OCI-M2 (cell line): ENCODE measurements around the gene SNX5.

ENCODE experiments used
- DNase-seq: peaks from one replicate; lab custom pipeline; 2025; ENCODE audit not compliant: unreplicated experiment; lab: John Stamatoyannopoulos, UW

Gene SNX5

DNA sequence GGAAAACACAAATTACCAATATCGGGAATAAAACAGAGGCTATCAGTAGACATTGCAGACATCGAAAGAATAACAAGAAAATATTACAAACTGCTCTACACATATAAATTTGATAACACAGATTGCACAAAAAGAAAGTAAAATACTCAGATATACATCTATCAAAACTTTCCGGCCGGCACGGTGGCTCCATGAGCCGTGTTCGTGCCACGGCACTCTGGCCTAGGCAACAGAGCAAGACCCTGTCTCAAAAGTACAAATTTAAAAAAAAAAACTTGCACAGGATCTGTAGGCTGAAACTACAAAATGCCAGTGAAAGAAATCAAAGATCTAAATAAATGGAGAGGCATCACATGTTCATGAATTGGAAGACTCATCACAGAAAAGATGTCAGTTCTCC is 49.4 kb downstream of the SNX5 start:
- no peak for DNase-seq

DNA sequence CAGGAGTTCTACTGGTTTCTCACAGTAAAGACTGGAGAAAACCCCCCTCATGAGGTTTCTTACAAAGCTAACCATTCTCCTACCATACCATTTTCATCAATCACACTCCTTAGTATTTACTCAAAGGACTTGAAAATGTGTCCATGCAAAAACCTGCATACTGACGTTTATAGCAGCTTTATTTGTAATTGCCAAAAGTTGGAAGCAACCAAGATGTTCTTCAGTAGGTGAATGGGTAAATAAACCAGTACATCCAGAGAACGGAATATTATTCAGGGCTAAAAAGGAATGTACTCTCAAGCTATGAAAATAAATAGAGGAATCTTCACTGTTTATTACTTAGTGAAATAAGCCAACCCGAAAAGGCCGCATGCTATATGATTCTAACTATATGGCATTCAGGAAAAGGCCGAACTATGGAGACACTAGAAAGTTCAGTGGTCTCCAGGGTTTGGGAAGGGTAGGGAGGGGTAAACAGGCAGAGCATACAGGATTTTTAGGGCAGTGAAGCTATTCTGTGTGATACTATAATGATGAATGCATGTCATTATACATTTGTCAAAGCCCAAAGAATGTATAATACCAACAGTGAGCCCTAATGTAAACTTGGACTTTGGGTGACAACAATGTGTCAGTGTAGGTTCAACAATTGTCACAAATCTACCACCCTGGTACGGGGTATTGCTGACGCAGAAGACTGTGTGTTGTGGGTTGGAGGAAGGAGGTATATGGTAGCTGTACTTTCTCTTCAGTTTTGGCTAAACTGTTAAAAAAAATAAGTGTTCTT is 50.6 kb downstream of the SNX5 start:
- no peak for DNase-seq

DNA sequence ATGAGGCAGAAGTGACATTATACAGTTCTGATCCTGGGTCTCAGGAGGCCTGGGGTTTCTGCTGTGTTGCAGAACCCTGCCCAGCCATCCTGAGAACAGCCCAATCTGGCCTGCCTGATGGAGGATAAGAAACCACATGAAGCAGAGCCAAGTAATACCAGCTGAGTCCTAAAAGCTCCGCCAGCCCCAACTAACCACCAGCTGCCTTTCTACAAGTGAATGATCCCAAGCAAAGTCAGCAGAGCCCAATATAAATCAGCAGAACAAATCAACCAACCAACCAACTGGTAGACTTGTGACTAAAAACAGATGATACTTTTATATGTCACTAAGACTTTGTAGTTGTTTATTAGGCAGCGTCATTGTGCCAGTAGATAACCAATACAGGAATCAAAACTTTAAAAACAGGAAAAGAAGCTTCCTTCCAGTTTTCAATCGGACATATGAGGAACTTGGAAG is 52.1 kb downstream of the SNX5 start:
- DNase-seq, result no peak

DNA sequence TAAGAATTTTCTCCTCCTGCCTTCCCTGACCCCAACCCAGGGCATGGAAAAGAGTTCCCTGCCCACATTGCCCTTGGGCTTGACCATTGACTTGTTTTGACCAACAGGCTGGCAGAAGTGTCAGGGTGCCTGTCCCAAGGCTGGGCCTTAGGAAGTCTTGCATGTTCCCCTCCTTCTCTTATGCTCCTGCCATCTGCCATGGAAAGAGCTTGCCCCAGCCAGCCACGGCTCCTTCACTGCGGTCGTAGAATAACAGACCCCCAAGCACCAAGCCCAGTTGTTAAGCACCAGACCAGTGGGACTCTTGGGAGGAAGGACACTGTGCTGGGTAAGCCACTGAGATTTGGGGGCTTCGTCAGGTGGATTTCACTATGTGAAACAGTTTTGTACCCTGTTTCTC is 53.6 kb downstream of the SNX5 start:
- DNase-seq, result no peak

DNA sequence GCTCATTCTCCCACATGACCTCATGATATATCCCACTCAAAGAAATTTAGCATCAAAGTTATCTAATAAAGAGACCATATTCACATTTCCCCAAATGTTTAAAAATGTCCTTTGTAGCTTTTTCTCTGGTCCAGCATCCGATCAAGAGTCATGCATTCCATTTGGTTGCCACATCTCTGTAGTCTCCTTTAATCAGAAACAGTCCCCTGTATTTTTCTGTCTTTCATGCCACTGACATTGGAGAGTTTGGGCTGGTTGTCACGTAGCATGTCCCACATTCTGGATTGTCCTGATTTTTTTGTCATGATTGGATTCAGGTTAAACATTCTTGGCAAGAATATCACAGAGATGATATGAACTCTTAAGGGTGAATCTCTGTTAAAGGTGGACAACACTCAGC is 55.7 kb downstream of the SNX5 start:
- DNase-seq, result no peak

DNA sequence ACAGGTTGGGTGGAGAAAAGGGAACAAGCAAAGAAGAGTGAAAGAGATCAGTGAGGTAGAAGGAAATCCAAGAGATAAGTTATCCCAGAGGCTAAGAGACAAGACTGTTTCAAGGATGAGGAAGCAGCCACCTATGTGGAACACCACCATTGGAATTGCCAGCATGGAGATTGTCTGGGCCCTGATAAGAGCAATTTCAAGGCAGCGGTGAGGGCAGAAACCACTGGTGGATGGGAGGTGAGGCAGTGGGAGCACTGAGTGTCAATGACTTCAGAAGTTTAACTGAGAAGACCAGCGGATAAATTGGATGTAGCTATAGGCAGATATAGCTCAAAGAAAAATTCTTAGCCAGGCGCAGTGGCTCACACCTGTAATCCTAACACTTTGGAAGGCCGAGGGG is 56.7 kb downstream of the SNX5 start:
- DNase-seq, result no peak

DNA sequence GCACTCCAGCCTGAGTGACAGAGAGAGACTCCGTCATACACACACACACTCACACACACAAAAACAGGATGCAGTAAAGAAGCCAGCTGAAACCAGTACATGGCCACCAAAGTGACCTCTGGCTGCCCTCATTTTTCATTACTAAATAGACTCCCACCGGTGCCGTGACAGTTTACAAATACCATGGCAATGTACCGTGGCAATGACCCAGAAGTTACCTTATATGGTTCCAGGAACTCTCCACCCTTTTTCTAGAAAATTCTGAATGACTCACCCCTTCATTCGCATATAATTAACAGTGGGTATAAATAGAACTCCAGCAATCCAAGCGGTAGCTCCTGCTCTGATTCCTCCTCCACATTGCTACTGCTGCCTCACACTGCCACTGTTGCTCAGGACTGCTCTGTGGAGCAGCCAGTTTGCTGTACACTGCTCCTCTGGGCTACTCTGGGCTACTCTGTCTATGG is 57.7 kb downstream of the SNX5 start:
- no peak for DNase-seq

DNA sequence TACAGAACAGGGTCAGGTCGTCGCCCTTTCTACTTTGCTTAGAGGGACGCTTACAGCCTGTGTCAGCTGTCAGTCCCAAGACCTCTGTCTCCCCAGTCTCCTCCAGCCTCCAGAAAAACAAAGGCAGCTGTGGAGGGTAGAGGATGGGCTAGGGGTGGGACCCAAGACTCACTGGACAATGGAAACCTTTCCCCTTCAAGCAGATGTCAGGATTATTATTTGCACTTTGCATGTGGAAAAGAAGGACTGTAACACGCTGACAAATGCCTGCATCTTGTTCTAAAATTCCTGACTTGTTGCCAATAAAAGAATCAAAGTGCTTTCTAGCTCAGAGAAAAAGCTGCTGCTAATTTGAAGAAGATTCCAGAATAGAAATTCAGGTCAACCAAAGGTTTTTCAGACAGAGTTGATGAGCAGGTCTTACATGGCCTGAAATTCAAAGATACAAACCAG is 58.7 kb downstream of the SNX5 start:
- no peak for DNase-seq

DNA sequence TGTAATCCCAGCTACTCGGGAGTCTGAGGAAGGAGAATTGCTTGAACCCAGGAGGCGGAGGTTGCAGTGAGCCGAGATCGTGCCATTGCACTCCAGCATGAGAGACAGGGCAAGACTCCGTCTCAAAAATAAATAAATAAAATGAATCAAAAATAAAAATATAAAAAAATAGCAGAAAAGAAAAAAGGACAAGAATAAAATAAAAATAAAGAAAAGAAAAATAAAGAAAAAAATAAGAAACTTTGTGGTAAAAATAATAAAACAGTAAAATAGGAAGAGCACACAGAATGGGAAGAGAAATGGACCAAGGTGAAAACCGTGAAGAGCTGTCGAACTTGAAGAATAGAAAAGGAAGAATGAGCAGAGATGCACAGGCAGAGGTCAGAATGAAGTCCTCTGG is 63.0 kb downstream of the SNX5 start:
- no peak for DNase-seq

DNA sequence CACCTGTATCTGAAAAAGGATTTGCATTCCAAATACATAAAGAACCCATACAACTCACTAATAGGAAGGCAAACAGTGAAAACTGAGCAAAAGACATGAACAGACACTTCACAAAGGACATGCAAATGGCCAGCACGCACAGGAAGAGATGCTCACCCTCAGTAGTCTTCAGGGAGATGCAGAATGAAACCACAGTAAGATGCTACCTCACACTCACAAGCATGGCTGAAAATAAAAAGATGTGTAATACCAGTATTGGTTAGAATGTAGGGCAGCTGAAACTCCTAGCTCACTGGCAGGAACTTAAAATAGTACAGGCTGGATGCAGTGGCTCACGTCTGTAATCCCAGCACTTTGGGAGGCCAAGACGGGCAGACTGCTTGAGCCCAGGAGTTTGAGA is 64.6 kb downstream of the SNX5 start:
- DNase-seq, result no peak

DNA sequence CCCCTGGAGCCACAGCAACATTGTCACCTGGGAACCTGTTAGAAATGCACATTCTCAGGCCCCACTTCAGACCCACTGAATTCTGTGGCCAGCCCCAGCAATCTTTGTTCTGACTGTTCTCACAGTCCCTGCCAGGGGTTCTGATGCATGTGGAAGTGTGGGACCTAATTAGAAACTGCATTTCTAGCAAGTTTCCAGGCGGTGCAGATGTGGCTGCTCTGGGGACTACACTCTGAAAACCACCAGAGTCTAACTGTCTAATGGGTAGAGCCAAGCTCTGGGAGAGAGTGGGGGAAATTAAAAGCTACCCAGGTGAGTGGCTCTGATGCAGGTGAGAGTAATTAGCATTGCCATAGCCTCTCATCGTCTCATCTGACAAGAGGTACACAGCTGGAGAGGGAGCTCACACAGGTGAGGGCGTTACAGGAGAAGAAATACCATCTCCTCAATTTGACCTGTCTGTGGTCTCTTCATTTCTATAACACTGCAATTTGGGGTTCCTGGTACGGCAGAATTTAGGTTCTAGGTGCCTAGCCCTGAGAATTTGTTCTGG is 66.0 kb downstream of the SNX5 start:
- no peak for DNase-seq

DNA sequence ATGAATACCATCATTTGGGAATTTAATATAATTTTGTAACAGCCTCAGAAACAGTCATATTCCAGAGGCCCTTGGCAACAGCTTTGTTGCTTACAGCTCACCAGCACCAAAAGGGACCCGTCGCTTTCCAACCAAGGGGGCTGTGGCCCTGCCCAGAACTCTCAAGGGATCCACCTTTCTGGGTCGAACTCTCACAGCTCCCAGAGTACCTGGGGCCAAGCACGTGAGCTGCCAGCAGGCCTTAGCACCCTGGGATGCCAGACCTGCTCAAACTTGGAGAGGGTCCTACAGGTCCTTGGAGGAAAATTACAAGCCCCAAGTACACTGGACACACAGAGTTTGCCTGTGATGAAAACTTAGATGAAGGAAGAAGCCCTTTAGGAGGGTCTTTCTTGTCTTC is 66.6 kb downstream of the SNX5 start:
- no peak for DNase-seq

DNA sequence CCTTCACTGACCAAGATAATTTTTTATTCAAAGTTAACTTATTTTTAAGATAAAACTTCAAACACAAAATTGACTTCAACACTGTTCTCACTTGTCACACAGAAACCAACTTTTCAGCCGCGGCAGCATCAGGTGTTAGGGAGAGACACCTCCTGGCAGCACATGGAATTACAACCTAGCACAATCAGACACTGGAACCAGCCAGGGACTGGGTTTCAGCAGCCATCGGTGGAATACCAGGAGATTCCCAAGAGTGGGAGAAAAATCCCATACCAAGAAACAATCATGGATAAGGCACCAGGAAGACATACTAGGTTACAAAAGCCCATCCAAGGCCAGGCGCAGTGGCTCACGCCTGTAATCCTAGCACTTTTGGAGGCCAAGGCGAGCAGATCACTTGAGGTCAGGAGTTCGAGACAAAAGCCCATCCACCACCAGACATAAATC is 70.0 kb downstream of the SNX5 start:
- no peak for DNase-seq

DNA sequence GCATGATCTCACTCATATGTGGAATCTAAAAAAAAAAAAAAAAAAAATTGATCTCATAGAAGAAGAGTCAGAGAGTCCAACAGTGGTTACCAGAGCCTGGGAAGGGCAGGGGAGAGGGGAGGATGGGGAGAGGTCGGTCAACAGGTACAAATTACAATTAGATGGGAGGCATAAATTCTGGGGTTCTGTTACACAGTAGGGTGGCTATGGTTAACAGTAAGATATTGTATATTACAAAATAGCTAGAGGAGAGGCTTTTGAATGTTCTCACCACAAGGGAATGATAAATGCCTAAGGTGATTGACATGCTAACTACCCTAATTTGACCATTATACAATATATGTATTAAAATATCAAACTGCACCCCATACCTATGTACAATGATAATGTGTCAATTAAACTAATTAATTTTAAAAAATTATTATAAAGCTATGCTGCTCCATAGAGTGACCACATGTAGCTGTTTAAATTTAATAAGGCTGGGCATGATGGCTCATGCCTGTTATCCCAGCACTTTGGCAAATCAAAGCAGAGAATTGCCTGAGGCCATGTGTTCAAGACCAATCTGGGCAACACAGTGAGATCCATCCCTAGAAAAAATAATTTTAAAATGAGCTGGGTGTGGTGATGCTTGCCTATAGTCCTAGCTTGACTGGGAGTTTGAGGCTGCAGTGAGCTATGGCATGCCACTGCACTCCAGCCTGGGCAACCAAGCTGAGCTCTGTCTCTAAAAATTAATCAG is 70.9 kb downstream of the SNX5 start:
- no peak for DNase-seq

DNA sequence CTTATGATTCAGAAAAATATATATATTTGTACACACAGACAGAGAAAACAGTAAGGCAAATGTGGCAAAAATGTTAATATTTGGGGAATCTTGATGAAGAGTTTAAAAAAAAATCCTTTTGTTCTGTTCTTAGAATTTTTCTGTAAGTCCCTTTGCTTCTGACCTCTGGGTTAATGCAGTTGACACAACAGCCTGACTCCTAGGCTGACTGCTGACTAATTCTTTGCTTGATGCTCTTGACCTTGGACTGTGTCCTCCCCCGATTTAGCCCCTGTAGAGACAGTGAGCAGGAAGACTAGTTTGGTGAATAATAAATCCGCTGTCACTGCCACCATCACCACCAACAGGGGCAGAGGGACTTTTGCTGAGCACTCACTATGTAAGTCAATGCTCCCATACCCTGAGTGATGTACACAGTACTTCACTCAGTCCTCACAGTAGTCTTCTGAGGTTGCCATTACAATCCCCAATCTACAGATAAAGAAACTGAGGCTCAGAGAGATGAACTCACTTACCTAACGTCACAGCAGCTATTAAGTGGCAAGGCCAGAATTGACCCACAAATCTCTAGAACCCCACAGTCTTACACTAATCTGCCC is 71.7 kb downstream of the SNX5 start:
- no peak for DNase-seq

DNA sequence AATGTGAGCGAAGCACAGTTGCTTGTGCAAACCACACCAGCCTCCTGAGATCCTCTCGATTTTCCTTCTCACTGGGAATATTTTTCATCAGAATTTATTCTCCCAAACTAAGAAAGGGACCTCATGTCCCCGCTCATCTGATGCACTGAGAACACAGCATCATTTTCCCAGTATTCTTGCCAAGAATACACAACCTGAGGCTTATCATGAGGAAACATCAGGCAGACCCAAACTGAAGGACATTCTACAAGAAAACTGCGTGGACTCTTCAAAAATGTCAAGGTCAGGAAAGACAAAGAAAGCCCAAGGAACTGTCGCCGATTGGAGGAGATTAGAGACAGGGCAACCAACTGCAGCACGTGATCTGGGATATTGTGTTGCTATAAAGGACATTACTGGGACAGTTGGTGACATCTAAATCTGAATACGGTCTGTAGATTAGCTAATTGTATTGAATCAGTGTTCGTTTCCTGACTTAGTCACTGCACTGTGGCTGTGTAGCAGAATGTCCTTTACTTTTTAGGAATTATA is 72.3 kb downstream of the SNX5 start:
- DNase-seq, result no peak

DNA sequence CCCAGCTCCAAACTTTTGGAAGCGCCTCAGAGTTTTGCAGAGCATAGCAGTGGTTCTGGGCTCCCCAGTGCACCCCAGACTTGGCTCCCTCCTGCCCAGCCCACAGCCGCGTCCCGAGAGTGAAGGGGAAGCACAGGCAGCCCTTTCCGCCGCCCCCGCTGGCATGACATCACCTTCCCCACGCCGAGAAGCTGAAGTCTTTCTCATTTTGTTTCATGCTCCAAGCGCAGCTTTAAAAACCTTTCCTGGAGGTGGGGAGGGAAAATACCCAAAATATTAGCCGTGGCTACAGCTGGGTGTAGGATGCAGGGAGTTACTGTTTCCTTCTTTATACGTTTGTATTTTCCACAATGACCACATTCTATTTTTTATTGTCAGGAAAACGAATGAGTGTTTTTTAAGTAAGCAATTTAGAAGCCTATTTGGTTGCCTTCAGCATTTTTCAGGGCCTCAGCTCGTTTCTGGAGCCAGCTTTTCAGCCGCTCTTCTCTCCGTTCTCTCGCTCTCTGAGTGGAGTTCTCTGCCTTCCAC is 72.9 kb downstream of the SNX5 start:
- DNase-seq, result no peak

DNA sequence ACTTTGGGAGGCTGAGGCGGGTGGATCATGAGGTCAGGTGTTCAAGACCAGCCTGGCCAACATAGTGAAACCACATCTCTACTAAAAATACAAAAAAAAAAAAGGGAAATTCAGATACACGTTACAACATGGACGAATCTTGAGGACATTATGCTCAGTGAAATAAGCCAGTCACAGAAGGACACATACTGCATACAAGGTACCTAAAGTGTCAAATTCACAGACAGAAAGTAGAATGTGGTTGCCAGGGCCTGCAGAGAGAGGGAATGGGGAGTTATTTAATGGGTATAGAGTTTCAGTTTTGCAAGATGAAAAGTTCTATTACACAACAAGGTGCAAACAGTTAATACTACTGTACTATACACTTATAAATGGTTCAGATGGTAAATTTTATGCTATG is 75.1 kb downstream of the SNX5 start:
- no peak for DNase-seq

DNA sequence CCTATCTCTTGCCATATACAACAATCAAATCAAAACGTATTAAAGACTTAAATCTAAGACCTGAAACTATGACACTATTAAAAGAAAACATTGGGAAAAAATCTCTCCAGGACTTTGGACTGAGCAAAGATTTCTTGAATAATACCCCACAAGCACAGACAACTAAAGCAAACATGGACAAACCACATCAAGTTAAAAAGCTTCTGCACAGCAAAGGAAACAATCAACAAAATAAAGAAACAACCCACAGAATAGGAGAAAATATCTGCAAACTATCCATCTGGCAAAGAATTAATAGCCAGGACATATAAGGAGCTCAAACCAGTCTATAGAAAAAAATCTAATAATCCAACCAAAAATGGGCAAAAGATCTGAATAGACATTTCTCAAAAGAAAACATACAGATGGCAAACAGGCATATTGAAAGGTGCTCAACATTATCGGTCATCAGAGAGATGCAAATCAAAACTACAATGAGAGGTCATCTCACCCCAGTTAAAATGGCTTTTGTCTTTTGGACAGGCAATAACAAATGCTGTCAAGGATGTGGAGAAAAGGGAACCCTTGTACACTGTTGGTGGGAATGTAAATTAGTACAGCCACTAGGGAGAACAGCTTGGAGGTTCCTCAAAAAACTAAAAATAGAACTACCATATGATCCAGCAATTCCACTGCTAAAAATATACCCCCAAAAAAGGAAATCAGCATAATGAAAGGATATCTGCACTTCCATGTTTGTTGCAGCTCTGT is 76.2 kb downstream of the SNX5 start:
- no peak for DNase-seq
